Keratinocyte (primary cell): ENCODE data around the gene METTL27.

ENCODE experiments used
- EZH2 ChIP-seq: IDR thresholded peaks from one replicate; pipeline ENCODE4 v1.6.1; 2012; ENCODE audit warnings: inconsistent platforms, mild to moderate bottlenecking, low read length, moderate library complexity
- TF ChIP-seq, protein P1 (sequence below), 3 experiments: IDR thresholded peaks in 1 of 3; conservative IDR thresholded peaks in 1 of 3; optimal IDR thresholded peaks in 1 of 3; 2 replicates in 2 of 3; 3 replicates in 1 of 3; pipeline versions ENCODE3 to v1.5.1; 2011; ENCODE audit warnings: low read length in 3 of 3, mild to moderate bottlenecking in 3 of 3, moderate library complexity in 2 of 3, control low read depth in 1 of 3, inconsistent platforms in 1 of 3; ENCODE audit not compliant: insufficient read depth in 2 of 3; ENCODE audit errors: extremely low read depth in 1 of 3

DNA sequence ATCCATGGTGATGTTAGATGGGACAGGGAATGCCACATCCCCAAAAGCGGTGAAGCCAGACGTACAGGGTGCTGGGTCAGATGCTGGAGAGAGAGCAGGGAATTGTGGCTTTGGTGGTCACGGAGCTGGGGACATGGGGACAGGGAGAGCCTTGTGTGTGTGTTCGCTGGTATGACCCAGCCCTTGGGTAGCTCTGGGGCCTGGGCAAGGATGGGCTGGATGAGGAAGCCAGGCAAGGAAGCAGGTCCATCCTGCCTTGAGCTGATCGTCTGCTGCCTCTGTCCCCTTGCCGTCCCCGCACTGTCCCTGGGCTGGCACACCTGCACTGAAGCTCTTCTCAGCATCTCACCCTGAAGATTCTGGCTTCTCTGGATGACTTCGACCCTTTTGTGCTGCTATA lies 26.9 kb downstream of the METTL27 start:
- TF ChIP-seq, protein P1, sequence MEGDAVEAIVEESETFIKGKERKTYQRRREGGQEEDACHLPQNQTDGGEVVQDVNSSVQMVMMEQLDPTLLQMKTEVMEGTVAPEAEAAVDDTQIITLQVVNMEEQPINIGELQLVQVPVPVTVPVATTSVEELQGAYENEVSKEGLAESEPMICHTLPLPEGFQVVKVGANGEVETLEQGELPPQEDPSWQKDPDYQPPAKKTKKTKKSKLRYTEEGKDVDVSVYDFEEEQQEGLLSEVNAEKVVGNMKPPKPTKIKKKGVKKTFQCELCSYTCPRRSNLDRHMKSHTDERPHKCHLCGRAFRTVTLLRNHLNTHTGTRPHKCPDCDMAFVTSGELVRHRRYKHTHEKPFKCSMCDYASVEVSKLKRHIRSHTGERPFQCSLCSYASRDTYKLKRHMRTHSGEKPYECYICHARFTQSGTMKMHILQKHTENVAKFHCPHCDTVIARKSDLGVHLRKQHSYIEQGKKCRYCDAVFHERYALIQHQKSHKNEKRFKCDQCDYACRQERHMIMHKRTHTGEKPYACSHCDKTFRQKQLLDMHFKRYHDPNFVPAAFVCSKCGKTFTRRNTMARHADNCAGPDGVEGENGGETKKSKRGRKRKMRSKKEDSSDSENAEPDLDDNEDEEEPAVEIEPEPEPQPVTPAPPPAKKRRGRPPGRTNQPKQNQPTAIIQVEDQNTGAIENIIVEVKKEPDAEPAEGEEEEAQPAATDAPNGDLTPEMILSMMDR (optimal IDR thresholded peaks at IDR 0.05 in 1 of 3, IDR thresholded peaks at IDR 0.05 in 1 of 3, conservative IDR thresholded peaks at IDR 0.05 in 1 of 3; ENCODE audit: extremely low read depth in 1 of 3, insufficient read depth in 2 of 3, low read length in 3 of 3), result no peak
- TF ChIP-seq EZH2, result no peak
